Activated naive CD8-positive, alpha-beta T cell treated with anti-CD3 and anti-CD28 coated beads, Interleukin-2, amount 50 U/mL, for 24 hours (primary cell): ENCODE results near the gene ANK3.

Source experiments
- ATAC-seq: fragments of 150-1000 bp; cut with Tn5 transposase; one replicate; pipeline ENCODE4 v1.10.0; 2021
- DNase-seq: peaks from one replicate; pipeline ENCODE4 v3.0.0; 2021
- H3K27ac Mint-ChIP-seq: one replicate; pipeline ENCODE4 v1.8.0; 2021; ENCODE audit warnings: mild to moderate bottlenecking, mixed read lengths
- H3K27me3 Mint-ChIP-seq: one replicate; pipeline ENCODE4 v1.8.0; 2021; ENCODE audit warnings: mixed read lengths
- H3K36me3 Mint-ChIP-seq: one replicate; pipeline ENCODE4 v1.8.0; 2021; ENCODE audit warnings: low read depth, mixed read lengths
- H3K4me1 Mint-ChIP-seq: one replicate; pipeline ENCODE4 v1.8.0; 2021; ENCODE audit warnings: mixed read lengths
- H3K4me3 Mint-ChIP-seq: one replicate; pipeline ENCODE4 v1.8.0; 2021; ENCODE audit warnings: mild to moderate bottlenecking, moderate library complexity, mixed read lengths
- H3K9me3 Mint-ChIP-seq: one replicate; pipeline ENCODE4 v1.8.0; 2021; ENCODE audit warnings: mixed read lengths

The ANK3 gene

GRCh38 chr10:60288256-60288655 lies 101.4 kb downstream of the ANK3 start:
- no peaks in the 10 kb centered on the region for H3K36me3 Mint-ChIP-seq
- DNase-seq (no peak), ATAC-seq (no peak)
- no peak overlapping the region for H3K27ac Mint-ChIP-seq
- H3K9me3 Mint-ChIP-seq, result no peaks in the 10 kb centered on the region
- H3K27me3 Mint-ChIP-seq, result peaks cover 5% of the 10 kb centered on the region
- H3K4me3 Mint-ChIP-seq, result no peak overlapping the region
- H3K4me1 Mint-ChIP-seq, result no peaks in the 10 kb centered on the region

DNA sequence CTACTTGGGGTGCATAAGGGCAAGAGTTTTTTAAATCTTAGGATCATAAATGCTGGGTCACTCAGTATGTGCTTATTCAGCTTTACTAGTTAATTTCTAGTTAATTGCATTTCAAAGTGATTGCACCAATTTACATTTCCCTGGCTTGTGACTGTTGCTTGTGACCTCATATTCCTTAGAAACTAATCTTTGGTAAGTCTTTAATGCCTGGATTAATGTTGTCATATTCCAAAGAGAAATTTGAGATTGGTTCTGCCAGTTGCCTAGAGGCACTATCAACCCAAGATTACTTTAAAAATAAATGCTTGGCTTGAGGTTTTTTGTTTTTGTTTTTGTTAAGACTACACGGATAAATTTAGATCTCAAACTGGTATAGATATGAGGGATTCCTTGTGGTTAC lies 103.1 kb downstream of the ANK3 start:
- Mint-ChIP-seq H3K9me3 (no peaks in the 10 kb centered on the region), H3K4me3 (no peak overlapping the region), H3K27me3 (peaks cover 5% of the 10 kb centered on the region), H3K27ac (no peak overlapping the region), H3K4me1 (no peaks in the 10 kb centered on the region), H3K36me3 (no peaks in the 10 kb centered on the region)
- DNase-seq (no peak), ATAC-seq (no peak)

GRCh38 chr10:60283397-60283796 lies 106.3 kb downstream of the ANK3 start:
- H3K27me3 Mint-ChIP-seq, result peaks cover 5% of the 10 kb centered on the region
- no peak for DNase-seq
- H3K4me1 Mint-ChIP-seq, result no peaks in the 10 kb centered on the region
- no peak overlapping the region for H3K27ac Mint-ChIP-seq
- ATAC-seq, result no peak
- H3K9me3 Mint-ChIP-seq, result no peaks in the 10 kb centered on the region
- H3K4me3 Mint-ChIP-seq, result no peak overlapping the region
- no peaks in the 10 kb centered on the region for H3K36me3 Mint-ChIP-seq

GRCh38 chr10:60282771-60283353 lies 106.8 kb downstream of the ANK3 start:
- ATAC-seq, result no peak
- H3K36me3 Mint-ChIP-seq, result no peaks in the 10 kb centered on the region
- H3K4me3 Mint-ChIP-seq, result no peak overlapping the region
- H3K27me3 Mint-ChIP-seq, result peaks cover 3% of the 10 kb centered on the region
- no peaks in the 10 kb centered on the region for H3K4me1 Mint-ChIP-seq
- no peak overlapping the region for H3K27ac Mint-ChIP-seq
- no peak for DNase-seq
- no peaks in the 10 kb centered on the region for H3K9me3 Mint-ChIP-seq

- H3K9me3 Mint-ChIP-seq, result no peaks in the 10 kb centered on the region
- no peak overlapping the region for H3K4me3 Mint-ChIP-seq
- no peaks in the 10 kb centered on the region for H3K36me3 Mint-ChIP-seq
- DNase-seq (no peak), ATAC-seq (no peak)
- no peak overlapping the region for H3K27ac Mint-ChIP-seq
- no peaks in the 10 kb centered on the region for H3K4me1 Mint-ChIP-seq
- H3K27me3 Mint-ChIP-seq, result peaks cover 3% of the 10 kb centered on the region
Observed at GRCh38 chr10:60281792-60282353, 107.8 kb downstream of the ANK3 start.

- ATAC-seq, result no peak
- no peaks in the 10 kb centered on the region for H3K9me3 Mint-ChIP-seq
- DNase-seq, result no peak
- no peak overlapping the region for H3K27ac Mint-ChIP-seq
- H3K4me3 Mint-ChIP-seq, result no peak overlapping the region
- H3K36me3 Mint-ChIP-seq, result no peaks in the 10 kb centered on the region
- peaks cover 3% of the 10 kb centered on the region for H3K27me3 Mint-ChIP-seq
- H3K4me1 Mint-ChIP-seq, result no peaks in the 10 kb centered on the region
Observed at GRCh38 chr10:60281331-60281730, 108.3 kb downstream of the ANK3 start.

DNA sequence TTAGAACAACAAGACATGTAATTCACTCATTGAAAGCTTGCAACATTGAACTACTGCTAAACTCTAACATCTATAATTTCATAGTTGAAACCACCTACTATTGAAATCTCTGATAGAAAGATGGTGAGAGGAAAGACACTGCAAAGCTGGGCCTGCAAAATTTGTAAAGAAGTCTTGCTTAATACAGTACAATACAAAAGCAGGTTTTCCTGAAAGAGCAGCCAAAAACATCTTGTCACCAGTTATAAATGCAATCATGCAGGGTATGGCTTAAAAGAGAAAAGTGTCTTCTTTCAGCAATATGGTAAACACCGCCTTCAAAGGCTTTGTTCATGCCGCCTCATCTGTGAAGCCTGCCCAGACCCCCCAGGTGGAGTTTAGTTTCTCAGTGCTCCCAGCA lies 109.2 kb downstream of the ANK3 start:
- no peak for ATAC-seq
- H3K9me3 Mint-ChIP-seq, result no peaks in the 10 kb centered on the region
- DNase-seq, result no peak
- no peak overlapping the region for H3K27ac Mint-ChIP-seq
- H3K4me3 Mint-ChIP-seq, result no peak overlapping the region
- H3K36me3 Mint-ChIP-seq, result no peaks in the 10 kb centered on the region
- peaks cover 2% of the 10 kb centered on the region for H3K27me3 Mint-ChIP-seq
- no peaks in the 10 kb centered on the region for H3K4me1 Mint-ChIP-seq

GRCh38 chr10:60277656-60278055 lies 112.0 kb downstream of the ANK3 start:
- Mint-ChIP-seq H3K27ac (no peak overlapping the region), H3K27me3 (peaks cover 4% of the 10 kb centered on the region), H3K36me3 (peaks cover 4% of the 10 kb centered on the region), H3K4me3 (no peak overlapping the region), H3K4me1 (no peaks in the 10 kb centered on the region), H3K9me3 (peaks cover 4% of the 10 kb centered on the region)
- ATAC-seq (no peak), DNase-seq (no peak)

DNA sequence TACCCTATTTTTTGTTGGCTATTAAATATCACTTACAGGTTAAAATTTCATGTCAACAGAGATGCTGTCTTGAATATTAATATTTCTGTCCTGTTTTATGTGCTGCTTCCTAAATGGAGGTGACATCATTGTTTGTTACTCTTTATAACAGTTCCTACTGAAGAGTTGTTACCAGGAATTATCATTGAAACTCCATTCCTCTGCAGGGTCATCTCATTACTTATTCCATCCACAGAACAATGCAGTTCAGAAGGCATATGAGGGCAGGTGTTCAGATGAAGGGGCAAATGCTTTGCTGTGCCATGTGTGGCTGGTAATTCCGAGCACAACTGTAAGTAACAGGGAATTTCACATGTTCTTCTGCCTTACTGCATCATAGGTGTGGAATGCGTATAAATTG lies 113.4 kb downstream of the ANK3 start:
- Mint-ChIP-seq H3K9me3 (peaks cover 4% of the 10 kb centered on the region), H3K27me3 (peaks cover 4% of the 10 kb centered on the region), H3K27ac (no peak overlapping the region), H3K4me1 (no peaks in the 10 kb centered on the region), H3K36me3 (peaks cover 4% of the 10 kb centered on the region), H3K4me3 (no peak overlapping the region)
- DNase-seq, result no peak
- no peak for ATAC-seq

- Mint-ChIP-seq H3K4me3 (no peak overlapping the region), H3K36me3 (peaks cover 4% of the 10 kb centered on the region), H3K27ac (no peak overlapping the region), H3K4me1 (no peaks in the 10 kb centered on the region), H3K27me3 (peaks cover 4% of the 10 kb centered on the region), H3K9me3 (peaks cover 4% of the 10 kb centered on the region)
- ATAC-seq (no peak), DNase-seq (no peak)
Observed at GRCh38 chr10:60271319-60272040, 118.2 kb downstream of the ANK3 start.

GRCh38 chr10:60270426-60270825 lies 119.2 kb downstream of the ANK3 start:
- Mint-ChIP-seq H3K4me3 (no peak overlapping the region), H3K4me1 (no peaks in the 10 kb centered on the region), H3K27ac (no peak overlapping the region), H3K9me3 (peaks cover 4% of the 10 kb centered on the region), H3K36me3 (peaks cover 4% of the 10 kb centered on the region), H3K27me3 (peaks cover 4% of the 10 kb centered on the region)
- no peak for DNase-seq
- no peak for ATAC-seq

GRCh38 chr10:60267802-60268201 lies 121.9 kb downstream of the ANK3 start:
- Mint-ChIP-seq H3K27me3 (no peaks in the 10 kb centered on the region), H3K4me3 (no peak overlapping the region), H3K36me3 (no peaks in the 10 kb centered on the region), H3K27ac (no peak overlapping the region), H3K4me1 (no peaks in the 10 kb centered on the region), H3K9me3 (no peaks in the 10 kb centered on the region)
- DNase-seq, result no peak
- no peak for ATAC-seq

DNA sequence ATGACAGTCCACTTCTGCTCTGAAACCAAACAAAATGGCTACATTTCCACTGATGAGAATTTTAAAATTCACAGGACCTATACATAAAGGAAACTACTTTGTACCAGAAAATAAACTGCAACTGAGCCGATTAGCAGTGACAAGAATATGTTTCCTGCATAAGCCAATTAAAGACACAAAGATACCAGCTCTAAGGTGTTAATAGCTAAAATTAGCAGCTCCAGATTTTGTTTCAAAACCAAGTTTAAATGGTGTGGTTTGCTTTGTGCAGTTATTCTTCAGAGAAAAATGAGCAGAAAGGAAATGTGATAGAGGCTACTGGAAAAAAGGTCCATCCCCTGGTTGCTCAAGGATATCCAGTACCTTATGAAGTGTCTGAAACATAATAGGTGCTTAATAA lies 123.2 kb downstream of the ANK3 start:
- Mint-ChIP-seq H3K36me3 (no peaks in the 10 kb centered on the region), H3K27me3 (no peaks in the 10 kb centered on the region), H3K4me1 (no peaks in the 10 kb centered on the region), H3K4me3 (no peak overlapping the region), H3K27ac (no peak overlapping the region), H3K9me3 (no peaks in the 10 kb centered on the region)
- DNase-seq (no peak), ATAC-seq (no peak)

DNA sequence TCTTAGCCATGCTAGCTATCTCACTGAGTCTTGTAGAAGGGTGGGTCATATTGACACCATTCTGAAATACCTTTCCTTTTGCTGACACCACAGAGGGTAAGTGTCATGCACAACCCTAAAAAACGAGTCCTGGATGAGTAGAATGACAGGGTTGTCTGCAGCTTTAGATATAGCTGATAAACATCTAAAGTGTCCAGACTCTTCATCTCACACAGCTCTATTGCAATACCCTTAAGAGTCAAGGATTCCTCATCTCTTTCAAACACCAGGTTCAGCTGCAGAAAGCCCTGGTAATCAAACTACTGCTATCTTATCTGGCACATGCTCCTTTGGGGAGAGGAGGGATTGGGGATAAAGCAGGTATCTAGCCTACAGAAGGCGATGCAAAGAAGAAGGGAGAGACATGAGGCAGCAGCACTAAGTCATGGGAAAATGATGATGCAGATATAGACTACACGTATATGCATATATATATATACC lies 127.0 kb downstream of the ANK3 start:
- Mint-ChIP-seq H3K27me3 (no peaks in the 10 kb centered on the region), H3K27ac (no peak overlapping the region), H3K4me3 (no peak overlapping the region), H3K4me1 (peaks cover 1% of the 10 kb centered on the region), H3K9me3 (no peaks in the 10 kb centered on the region), H3K36me3 (no peaks in the 10 kb centered on the region)
- ATAC-seq, result no peak
- DNase-seq, result no peak

DNA sequence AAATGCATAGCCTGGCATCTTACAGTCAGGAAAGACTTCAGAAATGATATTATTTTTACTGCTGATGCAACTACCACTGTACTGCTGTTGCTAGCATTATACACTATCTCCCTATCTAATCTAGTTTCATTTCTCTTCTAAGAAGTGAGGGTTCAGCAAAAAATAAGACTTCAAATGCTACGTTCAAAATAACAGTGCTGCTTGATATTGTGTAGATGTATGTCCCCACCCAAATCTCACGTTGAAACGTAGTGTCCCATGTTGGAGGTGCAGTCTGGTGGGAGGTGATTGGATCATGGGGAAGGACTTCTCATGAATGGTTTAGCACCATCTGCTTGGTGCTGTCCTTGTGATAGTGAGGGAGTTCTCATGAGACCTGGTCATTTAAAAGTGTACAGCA lies 129.4 kb downstream of the ANK3 start:
- H3K9me3 Mint-ChIP-seq, result no peaks in the 10 kb centered on the region
- H3K27ac Mint-ChIP-seq, result no peak overlapping the region
- ATAC-seq (no peak), DNase-seq (no peak)
- H3K27me3 Mint-ChIP-seq, result no peaks in the 10 kb centered on the region
- H3K4me3 Mint-ChIP-seq, result no peak overlapping the region
- H3K36me3 Mint-ChIP-seq, result no peaks in the 10 kb centered on the region
- peaks cover 1% of the 10 kb centered on the region for H3K4me1 Mint-ChIP-seq
